HuH-7 (cell line): ENCODE data around the gene BMP4.
"Not testable (repeated sequence)": the region's sequence is repeated elsewhere in the genome, so short reads cannot be mapped to it uniquely, and the experiment has no call there.

Experiments used
- DNase-seq: peaks from one replicate; pipeline ENCODE4 v3.0.0; 2011; ENCODE audit warnings: low spot score

Gene BMP4

DNA sequence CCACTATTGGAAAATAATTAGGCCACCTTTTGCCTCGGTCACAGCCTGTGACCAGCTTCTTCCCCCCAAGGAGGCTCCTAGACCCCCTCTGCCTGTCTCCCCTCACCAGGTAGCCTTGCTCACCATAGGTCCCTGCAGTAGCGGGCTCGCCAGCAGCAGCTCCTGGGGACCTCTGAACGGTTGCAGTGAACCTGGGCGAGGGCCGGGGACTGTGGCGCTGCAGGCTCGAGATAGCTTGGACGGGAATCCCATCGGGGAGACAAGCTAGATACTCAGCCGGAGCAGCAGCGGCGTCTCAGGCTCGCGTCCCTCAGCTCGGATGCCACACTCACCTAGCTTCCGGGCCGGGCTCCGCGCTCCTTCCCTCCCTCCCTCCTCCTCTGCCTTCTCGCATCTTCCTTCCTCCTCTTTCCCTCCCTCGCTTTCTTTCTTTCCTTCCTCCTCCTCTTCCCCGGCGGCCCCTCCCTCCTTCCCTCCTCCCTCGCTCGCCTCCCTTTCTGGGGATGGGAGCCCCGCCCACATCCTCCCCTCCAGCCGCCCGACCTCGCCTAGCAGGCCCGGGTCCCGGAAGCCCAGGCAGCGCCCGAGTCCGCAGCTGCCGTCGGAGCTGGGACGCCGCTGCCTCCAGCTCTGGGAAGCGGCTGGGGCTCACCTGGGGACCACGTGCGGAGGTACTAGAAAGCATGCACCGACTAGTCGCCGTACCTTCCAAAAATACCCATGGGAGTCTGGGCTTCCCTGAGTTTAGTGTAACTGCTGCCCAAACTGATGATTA, at the start of gene BMP4:
Gene BMP4 (minus strand): TSS at position 399 of the 775 bp plus-strand sequence. CDS start 4,603 bp downstream, outside the sequence.
- no peak for DNase-seq

DNA sequence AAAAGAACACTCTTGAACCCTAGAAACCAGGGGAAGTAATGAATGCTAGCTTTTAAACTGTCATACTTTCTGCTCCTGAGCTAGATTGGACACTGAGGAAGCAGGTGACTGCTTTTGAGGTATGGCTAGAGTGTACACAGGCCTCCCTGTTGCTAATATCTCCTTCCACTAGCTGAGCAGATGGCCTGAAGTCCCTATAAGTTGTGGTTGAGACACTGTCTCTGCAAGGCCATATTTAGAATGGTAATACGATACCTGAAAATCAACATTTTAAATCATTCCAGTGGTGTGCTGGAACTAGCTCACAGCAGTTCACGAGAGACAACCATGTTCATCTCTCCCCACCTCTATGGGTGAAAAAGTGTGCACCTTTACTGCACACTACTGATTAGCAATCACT, 46.4 kb upstream of the BMP4 start:
- DNase-seq, result no peak

DNA sequence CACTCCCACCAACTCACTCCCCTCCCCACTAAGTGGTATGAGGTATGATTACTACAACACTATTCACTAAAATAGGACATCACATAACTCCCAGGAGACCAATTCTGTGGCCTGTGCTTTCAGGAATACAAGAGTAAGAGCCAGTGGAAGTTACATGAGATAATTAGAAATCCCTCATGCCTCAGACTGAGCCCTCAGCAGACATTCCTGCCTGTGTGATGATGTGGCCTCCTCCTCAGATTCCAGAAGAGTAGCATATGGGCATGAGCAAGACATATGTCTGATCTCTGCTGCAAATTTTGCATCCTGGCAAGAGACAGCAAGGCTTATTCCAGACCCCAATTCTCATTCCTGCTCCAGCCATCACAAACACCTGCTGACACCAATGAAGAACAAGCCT, 46.0 kb upstream of the BMP4 start:
- no peak for DNase-seq

DNA sequence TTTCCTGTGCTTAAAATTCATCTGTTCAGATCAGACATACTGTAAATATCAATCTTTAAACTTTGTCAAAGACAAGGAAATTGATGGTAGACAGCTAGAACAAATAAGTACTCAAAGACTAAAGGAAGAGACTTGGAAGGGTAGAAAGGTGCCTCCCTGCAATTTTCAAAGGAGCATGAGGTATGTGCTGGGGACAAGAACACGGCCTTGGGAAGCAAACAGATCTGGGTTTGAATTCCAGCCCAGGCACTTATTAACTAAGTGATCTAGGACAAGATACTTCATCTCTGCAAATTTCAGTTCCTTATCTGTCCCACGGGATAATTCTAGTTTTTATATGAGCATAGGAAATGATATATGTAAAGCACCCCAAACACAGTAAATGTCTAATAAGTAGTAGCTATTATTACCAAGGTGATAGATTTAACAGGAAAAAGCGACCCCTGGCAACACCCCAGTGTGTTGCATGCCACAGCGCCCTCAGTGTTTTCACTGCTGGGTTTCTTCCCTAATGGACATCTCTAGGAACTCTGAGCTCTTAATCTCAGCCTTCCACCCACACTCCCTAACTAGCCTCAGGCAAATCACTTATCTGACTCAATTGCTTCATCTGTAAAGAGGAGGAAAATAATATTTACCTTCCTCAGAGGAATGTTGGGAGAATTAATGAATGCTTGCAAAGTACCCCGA, 44.7 kb upstream of the BMP4 start:
- DNase-seq, result no peak

DNA sequence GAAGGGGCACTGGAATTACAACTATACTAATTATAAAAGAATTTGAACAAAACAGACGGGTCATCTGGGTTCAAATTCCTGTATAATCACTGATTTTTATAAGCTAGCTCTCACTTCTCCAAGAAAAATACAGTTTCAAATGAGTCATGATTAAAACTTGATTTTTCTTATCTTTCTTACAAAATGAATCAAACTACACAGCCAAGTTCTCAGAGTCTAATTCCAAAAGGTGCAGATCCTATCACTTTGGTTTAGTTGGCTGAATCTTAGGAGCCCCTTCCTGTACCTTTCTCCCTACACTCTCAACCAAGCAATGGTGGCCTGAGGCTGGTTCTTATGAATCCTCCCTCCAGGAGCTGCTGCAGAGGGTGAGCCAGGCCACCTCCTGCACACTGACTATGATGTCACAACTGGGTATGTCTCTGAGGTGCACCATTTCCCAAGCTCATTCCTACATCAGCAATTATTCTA, 43.8 kb upstream of the BMP4 start:
- no peak for DNase-seq

DNA sequence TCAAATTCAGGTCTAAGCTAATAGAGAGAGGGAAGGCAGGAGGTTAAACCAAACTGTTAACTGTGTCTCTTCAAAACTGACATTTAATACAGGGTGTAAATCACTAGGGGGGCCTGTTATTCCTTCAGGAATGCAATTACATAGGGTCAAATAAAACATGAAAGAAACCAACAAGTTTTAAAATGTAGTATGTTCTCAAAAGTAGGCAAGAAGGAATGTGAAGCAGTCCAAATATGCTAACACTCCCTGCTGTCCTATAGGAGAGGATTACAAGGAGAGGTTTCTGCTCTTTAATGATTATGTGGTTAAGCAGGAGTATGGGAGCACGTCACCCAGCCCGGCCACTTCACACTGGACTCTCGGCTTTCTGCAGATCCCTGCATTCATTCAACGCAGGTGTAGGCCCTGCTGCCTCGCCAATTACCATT, 42.5 kb upstream of the BMP4 start:
- DNase-seq, result no peak

DNA sequence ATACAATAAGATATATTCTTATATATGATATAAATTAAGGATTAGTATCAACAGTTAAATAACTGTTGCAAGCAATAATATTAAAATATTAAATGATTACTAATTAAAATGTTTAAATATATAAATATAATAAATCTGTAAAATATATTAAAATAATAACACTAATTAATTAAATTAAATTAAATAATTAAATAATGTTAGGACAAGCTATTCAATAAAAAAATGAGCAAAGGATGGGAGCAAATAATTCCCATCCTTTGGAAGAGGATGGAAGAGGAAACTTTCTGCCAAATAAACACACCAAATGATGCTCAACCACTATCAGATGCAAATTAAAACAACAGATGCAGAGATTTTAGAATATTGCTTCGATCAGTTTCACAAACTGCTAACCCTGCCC, 39.4 kb upstream of the BMP4 start:
- no peak for DNase-seq

DNA sequence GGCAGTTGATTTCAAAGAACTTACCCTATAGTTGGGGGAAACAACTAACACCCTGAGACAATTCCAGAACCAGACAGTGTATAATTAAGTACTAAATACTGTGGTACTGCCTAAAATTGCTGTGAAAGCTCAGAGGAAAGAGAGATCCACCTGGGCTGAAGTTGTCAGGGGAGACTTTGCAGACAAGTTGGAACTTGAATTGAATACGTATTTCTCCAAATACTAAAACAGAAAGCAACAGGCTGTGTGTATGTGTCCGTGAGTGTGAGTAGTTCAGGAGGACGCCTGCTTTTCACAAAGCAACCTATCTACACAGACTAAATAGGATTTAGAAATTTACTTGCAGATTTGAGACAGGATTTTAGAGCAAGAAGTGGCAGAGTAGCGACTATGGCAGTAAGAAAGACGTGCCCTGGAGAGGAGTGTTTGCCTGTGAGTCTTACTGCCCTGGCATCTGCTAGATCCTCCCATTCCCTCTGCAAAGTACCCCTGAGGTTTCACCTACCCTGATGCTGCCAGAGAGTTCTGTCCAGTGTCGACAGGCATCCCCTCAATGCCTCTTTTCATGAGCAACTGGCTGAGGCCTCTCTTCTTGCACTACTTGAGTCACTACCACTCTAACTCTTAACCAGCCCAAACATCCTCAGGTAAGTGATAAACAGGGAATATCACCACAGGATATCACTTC, 37.4 kb upstream of the BMP4 start:
- DNase-seq, result no peak

DNA sequence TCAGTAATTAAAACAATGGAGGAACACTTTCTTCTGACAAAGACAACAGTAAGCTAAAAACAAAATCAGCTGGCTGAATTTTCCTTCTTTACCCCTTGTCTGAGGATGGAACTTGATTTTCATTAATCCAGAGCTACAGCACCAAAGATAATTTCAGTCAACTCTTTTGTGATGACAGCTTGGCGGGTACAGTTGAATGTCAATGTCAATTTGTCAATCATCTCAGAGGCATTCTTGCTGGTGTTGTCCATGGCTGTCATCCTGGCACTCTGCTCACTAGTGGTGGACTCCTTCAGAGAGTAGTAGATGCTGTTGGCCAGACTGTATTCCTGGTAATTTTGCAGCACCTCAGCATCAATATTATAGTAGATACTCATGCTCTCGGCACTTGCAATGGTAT, 34.4 kb upstream of the BMP4 start:
- no peak for DNase-seq

DNA sequence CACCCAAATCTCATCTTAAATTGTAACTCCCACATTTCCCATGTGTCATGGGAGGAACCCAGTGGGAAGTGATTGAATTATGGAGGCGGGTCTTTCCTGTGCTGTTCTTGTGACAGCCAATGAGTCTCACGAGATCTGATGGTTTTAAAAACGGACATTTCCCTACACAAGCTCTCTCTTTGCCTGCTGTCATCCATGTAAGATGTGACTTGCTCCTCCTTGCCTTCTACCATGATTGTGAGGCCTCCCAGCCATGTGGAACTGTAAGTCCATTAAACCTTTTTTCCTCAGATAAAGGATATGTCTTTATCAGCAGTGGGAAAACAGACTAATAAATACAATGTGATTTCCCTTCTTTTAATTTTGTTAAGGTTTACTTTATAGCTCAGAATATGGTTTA, 30.1 kb upstream of the BMP4 start:
- not testable (repeated sequence) for DNase-seq

DNA sequence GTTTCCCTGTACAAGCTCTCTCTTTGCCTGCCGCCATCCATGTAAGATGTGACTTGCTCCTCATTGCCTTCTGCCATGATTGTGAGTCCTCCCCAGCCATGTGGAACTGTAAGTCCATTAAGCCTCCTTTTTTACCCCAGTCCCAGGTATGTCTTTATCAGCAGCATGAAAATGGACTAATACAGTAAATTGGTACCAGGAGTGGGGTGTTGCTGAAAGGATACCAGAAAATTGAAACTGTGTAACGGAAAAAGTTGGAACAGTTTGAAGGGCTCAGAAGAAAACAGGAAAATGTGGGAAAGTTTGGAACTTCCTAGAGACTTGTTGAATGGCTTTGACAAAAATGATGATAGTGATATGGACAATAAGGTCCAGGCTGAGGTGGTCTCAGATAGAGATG, 28.3 kb upstream of the BMP4 start:
- not testable (repeated sequence) for DNase-seq

DNA sequence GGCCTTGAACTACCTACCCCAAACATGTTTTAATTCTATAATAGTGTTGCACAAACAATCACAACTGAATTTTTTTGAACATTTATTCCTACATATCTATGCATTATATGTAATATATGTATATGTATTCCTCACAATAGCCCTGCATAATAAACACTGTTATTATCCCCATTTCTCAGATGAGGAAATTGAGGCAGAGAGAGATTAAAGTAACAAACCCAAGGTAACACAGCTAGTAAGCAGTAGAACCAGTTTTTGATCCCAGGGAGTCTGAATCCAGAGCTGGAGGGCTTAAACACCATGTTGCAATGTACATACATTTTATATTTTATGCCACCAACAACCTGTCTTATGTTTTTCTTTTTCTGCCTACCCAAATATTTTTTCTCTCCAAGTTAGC, 26.5 kb upstream of the BMP4 start:
- DNase-seq, result no peak

DNA sequence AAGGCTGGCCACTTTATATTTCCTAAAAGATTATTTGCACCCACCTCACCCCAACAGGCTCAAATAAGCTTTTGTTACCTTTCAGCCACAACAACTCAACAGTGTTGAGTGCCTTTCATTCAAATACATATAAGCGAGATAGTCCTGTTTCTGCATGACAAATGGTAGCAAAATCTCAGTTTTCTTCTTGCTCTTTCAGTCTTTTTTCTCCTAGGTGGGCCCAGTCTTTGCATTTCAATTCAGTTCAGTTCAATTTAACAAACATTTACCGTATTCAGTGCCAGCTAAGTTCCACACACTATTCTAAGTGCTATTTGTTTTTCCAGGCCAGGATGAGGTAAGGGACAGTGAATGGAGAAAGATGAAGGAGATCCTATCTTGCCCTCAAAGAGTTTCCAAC, 25.9 kb upstream of the BMP4 start:
- no peak for DNase-seq

DNA sequence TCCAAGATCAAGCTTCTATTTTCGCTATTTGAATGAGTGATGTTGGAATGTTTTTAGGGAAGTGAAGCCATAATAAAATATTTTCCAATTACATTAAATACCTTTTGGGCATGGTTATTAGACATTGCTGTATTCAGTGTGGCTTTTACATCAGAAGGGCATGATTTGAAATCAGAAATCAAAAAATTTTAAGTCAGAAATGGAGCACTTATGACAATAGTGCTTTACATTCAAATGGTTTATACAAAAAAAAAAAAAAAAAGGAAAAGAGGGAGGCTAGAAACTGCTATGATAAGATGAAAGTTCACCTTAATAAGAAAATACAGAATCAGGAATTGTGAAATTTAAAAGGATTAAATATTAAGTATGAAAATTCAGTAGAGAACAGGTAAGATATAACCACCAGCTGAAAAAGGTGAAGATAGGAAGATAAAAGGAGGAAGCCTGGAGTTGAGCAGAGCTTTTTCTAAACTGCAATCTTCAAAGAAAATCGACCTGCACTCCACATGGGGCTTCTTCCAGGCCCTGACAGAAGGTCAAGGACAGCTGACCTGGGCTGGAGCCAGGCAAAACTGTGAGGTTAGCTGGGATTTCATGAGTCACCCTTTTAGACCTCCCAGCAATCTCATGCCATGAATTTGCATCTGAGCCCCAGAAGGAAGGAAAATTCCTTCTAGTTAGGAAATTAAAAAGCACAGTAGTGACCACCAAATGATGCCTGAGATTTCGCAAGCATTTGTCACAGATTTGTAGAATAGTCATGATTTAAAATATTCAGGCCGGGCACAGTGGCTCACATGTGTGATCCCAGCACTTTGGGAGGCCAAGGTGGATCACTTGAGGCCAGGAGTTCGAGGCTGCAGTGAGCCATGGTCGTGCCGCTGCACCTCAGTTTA, 23.4 kb upstream of the BMP4 start:
- peak; percentile 31 for DNase-seq

DNA sequence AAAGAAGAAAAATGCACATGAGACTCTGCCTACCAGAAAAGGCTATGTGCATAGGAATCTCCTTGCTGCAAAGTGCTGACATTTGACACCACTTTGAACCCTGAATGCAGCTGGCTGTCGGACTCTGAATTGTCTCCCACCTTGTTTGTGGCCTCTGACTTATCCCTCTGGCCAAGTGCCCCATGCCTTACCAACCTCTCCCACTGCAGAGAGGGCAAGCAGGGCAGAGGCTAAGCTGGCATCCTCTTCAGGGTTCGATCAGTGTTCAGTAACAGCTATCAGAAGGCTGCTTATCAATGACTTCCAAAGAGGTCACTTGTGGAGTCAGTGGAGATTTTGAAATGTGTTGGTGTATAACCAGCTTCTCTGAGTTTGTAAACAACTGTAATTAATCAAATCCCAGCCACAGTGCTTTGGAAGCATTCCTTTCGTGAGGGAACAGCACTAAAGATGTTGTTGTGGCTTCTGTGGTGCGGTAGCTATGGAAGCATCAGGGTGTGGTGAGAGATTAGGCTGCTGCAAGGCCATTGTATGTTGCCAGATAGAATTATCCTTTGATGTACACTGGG, 22.6 kb upstream of the BMP4 start:
- peak; percentile 30 for DNase-seq

DNA sequence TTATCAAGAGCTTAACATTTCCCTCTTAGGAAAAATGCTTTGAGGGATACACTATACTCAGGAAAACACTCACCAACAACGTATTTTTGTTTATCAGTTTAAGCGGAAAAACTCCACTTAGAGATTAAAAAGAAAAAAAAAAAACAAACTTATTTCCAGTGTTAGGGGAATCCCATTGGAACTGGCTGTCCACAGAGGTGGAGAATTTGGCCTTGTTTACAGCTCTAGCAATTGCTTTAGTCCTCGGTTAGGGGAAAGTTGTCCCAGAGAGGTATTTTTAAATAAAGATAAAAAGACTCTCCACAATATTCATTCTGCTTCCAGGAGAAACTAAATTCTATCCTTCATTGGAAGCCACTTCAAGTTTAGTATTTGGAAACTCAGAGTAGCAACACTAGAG, 21.6 kb upstream of the BMP4 start:
- no peak for DNase-seq

DNA sequence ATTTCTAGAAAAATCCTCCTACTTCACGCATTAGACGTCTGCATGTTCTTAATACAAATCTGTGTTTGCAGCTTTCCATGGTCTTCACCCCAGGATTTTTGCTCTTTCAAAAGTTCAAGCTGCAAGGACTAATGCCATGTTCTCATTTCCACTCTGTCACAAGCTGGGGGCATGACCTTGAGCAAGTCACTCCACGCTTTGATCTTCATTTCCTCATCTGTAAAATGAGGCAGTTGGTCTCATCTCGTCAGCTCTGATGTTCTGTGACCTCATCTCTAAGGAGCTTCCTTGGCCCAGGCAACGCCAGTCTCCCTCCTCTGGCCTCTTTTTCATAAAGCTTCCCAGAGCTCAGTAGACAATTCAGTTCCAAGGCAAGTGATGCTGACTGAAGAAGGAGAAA, 18.8 kb upstream of the BMP4 start:
- no peak for DNase-seq

DNA sequence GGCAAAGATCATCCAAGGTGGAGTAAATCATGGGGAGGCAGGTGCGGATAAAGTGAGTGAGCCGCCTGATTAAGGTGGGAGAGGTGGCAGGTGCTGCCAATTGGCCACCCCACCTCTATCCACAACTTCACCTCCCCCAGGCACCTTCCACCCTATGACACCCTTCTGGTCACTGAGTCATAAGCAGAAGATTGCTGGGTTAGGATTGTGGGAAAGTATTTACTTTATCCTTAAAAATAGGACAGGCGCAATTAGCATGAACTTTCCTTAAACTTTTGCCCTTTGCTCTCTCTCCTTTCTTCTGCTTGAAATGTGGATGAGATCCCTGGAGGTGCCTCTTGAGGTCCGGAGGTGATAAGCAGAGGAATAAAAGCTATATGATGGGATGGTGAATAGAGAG, 14.9 kb upstream of the BMP4 start:
- no peak for DNase-seq

DNA sequence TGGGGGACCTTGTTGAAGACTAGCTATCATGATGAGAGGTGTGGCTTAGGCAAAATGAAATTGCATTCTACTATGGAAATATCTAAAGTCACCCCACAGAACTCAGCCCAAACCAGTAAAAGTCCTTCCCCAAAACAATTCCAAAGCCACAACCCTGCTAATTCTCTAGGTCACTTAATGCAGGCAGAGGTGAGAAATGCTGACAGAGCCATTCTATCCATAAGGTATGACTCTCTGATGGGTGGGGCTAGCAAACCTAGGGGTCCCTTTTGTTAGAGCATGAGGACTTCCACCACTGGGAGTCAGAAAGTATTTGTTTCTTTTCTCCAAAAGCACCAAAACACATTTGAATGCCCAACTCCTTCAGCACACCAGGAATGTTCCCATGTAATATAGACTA, 12.7 kb upstream of the BMP4 start:
- no peak for DNase-seq

DNA sequence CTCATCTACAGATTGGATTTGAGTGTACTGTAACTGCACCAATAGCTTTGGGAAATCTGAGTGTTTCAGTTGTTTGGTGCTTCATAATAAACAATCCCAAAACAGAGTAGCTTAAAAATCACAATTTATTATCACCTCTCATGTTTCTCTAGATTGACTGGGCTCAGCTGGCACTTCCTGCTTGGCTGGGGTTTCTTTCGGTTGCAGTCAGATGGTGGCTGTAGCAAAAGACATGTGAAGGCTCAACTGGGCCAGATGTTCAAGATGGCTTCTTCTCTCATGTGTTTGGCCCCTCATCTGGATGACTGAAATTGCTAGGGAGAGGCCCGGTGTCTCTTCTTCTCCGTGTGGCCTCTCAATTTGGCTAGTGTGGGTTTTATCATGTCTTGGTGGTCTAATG, 12.1 kb upstream of the BMP4 start:
- no peak for DNase-seq

DNA sequence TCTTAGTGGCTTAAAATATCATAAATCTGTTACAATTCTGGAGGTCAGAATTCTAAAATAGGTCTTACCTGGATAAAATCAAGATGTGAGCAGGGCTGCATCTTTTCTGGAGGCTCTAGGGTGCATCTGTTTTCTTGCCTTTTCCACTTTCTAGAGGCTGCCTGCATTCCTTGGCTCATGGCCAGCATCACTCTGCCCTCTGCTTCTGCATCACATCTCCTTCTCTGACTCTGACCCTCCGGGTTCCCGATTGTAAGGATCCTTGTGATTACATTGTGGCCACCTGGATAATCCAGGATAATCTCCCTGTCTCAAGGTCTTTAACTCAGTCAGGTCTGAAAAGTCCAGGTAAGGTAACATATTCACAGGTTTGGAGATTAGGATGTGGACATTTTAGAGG, 11.0 kb upstream of the BMP4 start:
- DNase-seq, result no peak

DNA sequence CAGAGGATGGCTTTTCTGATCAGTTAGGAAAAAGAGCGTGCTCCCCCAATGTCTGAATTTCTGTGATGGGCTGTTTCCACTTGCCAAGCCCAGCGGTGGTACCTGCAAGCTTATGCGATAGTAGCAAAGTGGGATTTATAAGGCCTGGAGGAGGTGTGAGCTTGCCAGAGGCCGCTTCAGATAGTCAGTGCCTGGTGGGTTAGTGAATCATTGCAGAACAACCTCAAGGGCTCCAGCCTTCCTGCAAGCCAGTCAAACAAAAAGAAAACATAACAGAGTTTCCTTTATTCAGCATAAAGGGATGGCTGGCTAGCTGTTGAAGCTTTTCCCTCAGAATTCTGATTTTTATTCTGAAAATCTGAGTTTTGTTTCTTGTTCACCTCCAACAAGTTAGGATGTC, 7.6 kb upstream of the BMP4 start:
- no peak for DNase-seq
